RPMI8226 (cell line): ENCODE measurements around the gene MACROD2.
"Not testable (repeated sequence)": the region's sequence is repeated elsewhere in the genome, so short reads cannot be mapped to it uniquely, and the experiment has no call there.

Experiments used
- DNase-seq: peaks from one replicate; pipeline ENCODE4 v3.0.0-alpha.2; 2015

The MACROD2 gene

GRCh38 chr20:15756754-15757115 lies 1761.4 kb downstream of the MACROD2 start:
- no peak for DNase-seq

- no peak for DNase-seq
These were observed 1764.3 kb downstream of the MACROD2 start for GRCh38 chr20:15759594-15759993.

- DNase-seq = no peak
These were observed 1764.8 kb downstream of the MACROD2 start for GRCh38 chr20:15760001-15760621.

- DNase-seq = no peak
These were observed 1768.0 kb downstream of the MACROD2 start for GRCh38 chr20:15763366-15763765.

- no peak for DNase-seq
These were observed 1772.3 kb downstream of the MACROD2 start for GRCh38 chr20:15767586-15767985.

- DNase-seq = no peak
These were observed 1772.9 kb downstream of the MACROD2 start for GRCh38 chr20:15767999-15768741.

- no peak for DNase-seq
These were observed 1777.5 kb downstream of the MACROD2 start for GRCh38 chr20:15772826-15773225.

GRCh38 chr20:15774926-15775325 lies 1779.6 kb downstream of the MACROD2 start:
- no peak for DNase-seq

- DNase-seq = no peak
These were observed 1781.6 kb downstream of the MACROD2 start for GRCh38 chr20:15776770-15777466.

- DNase-seq = no peak
These were observed 1788.7 kb downstream of the MACROD2 start for GRCh38 chr20:15784020-15784419.

- DNase-seq = no peak
These were observed 1793.8 kb downstream of the MACROD2 start for GRCh38 chr20:15789079-15789478.

GRCh38 chr20:15792855-15793254 lies 1797.5 kb downstream of the MACROD2 start:
- DNase-seq = no peak

- no peak for DNase-seq
These were observed 1799.1 kb downstream of the MACROD2 start for GRCh38 chr20:15794409-15794808.

GRCh38 chr20:15795305-15796019 lies 1800.1 kb downstream of the MACROD2 start:
- DNase-seq = no peak

GRCh38 chr20:15799871-15800270 lies 1804.6 kb downstream of the MACROD2 start:
- no peak for DNase-seq

GRCh38 chr20:15802020-15802419 lies 1806.7 kb downstream of the MACROD2 start:
- DNase-seq = no peak

GRCh38 chr20:15805154-15805553 lies 1809.8 kb downstream of the MACROD2 start:
- no peak for DNase-seq

- no peak for DNase-seq
These were observed 1810.8 kb downstream of the MACROD2 start for GRCh38 chr20:15806105-15806504.

GRCh38 chr20:15807271-15807670 lies 1812.0 kb downstream of the MACROD2 start:
- no peak for DNase-seq

GRCh38 chr20:15807771-15808170 lies 1812.5 kb downstream of the MACROD2 start:
- not testable (repeated sequence) for DNase-seq

GRCh38 chr20:15811951-15812350 lies 1816.6 kb downstream of the MACROD2 start:
- DNase-seq = no peak

- DNase-seq = no peak
These were observed 1817.4 kb downstream of the MACROD2 start for GRCh38 chr20:15812696-15813095.

- no peak for DNase-seq
These were observed 1819.0 kb downstream of the MACROD2 start for GRCh38 chr20:15814360-15814759.
